Spleen (tissue), 11 donors: ENCODE measurements around the gene GAREM1. TPM values are rescaled to one million over a fixed set of nuclear protein-coding genes. Genes with fewer than 3 reads are reported as not detected.

Experiments used
- DNase-seq: peaks from one replicate; pipeline ENCODE4 v3.0.0-alpha.2; 2020
- H3K27ac ChIP-seq, 8 donors: fragments of 200-600 bp; sonication (generic) in 7 of 8; 1 replicate in 4 of 8; 2 replicates in 4 of 8; pipeline versions ENCODE4 v1.5.0 to v1.8.0; 2016 to 2021; ENCODE audit warnings: inconsistent platforms in 4 of 8, mild to moderate bottlenecking in 4 of 8, moderate library complexity in 1 of 8
- H3K27me3 ChIP-seq, 7 donors: fragments of 200-600 bp; sonication (generic) in 6 of 7; replicated peaks in 1 of 7; 1 replicate in 4 of 7; 2 replicates in 3 of 7; pipeline versions ENCODE4 v1.5.0 to v1.8.0; 2016 to 2021; ENCODE audit warnings: inconsistent platforms in 3 of 7, mild to moderate bottlenecking in 1 of 7
- H3K36me3 ChIP-seq, 6 donors: fragments of 200-600 bp; sonication (generic) in 5 of 6; 1 replicate in 4 of 6; 2 replicates in 2 of 6; pipeline versions ENCODE4 v1.5.0 to v1.8.0; 2016 to 2021; ENCODE audit warnings: inconsistent platforms in 2 of 6
- H3K4me1 ChIP-seq, 6 donors: fragments of 200-600 bp; sonication (generic) in 5 of 6; 1 replicate in 3 of 6; 2 replicates in 3 of 6; pipeline versions ENCODE4 v1.5.0 to v1.8.0; 2016 to 2021; ENCODE audit warnings: inconsistent platforms in 3 of 6
- H3K4me3 ChIP-seq, 8 donors: fragments of 200-600 bp; sonication (generic) in 7 of 8; 1 replicate in 4 of 8; 2 replicates in 4 of 8; pipeline versions ENCODE4 v1.5.0 to v1.8.0; 2016 to 2021; ENCODE audit warnings: inconsistent platforms in 4 of 8, mild to moderate bottlenecking in 4 of 8, moderate library complexity in 2 of 8
- H3K9me3 ChIP-seq, 8 donors: fragments of 200-600 bp; sonication (generic) in 7 of 8; 1 replicate in 4 of 8; 2 replicates in 4 of 8; pipeline versions ENCODE4 v1.5.0 to v1.8.0; 2016 to 2021; ENCODE audit warnings: inconsistent platforms in 4 of 8
- POLR2A ChIP-seq, 3 donors: fragments of 450-650 bp; IDR thresholded peaks; one replicate each; pipeline ENCODE4 v1.5.1; 2017; ENCODE audit warnings: antibody characterized with exemption in 3 of 3, mild to moderate bottlenecking in 1 of 3
- POLR2AphosphoS5 ChIP-seq, 3 donors: sonication (generic); formaldehyde crosslinking; IDR thresholded peaks; one replicate each; pipeline ENCODE4 v1.5.1; 2017; ENCODE audit warnings: antibody characterized with exemption in 3 of 3
- WGBS, 5 donors: extraction: QIAGEN DNeasy Blood & Tissue Kit in 3 of 5; methylation state at CpG; one replicate each; pipeline versions ENCODE4 v1.1.5 to v1.1.7; 2013 to 2018; 5-methylcytosine and 5-hydroxymethylcytosine counted together
- intact Hi-C: fragments of 100-400 bp; cut with DNase I; formaldehyde crosslinking; loops from one replicate; pipeline ENCODE4 v1.15.0; 2023; ENCODE audit warnings: low total_unique reads
- polyA plus RNA-seq, 3 donors: library from polyadenylated mRNA; stranded (reverse); fragments of 200-250 nt; gene quantifications; one replicate each; pipeline ENCODE4 v1.2.1, GENCODE V29; 2013
- total RNA-seq, 7 donors: library from RNA; depleted of rRNA in 3 of 7; stranded (reverse); fragments of >200 nt in 3 of 7; fragmentation: NEBNext Ultra II Directional in 4 of 7; extraction: Animal tissue kit (Norgen Biotek cat#: 25700) in 4 of 7; gene quantifications; one replicate each; pipeline versions ENCODE4 v1.1.0 to v1.2.1, GENCODE V29; 2016 to 2021
- TF ChIP-seq, protein P1 (sequence below), 11 experiments: fragments of 200-600 bp in 7 of 11; fragments of 450-650 bp in 4 of 11; sonication (generic) in 4 of 11; IDR thresholded peaks in 8 of 11; conservative IDR thresholded peaks in 3 of 11; 1 replicate in 7 of 11; 2 replicates in 4 of 11; pipeline versions ENCODE4 v1.4.0 to v1.8.0; 2016 to 2021; ENCODE audit warnings: antibody characterized with exemption in 11 of 11, inconsistent platforms in 4 of 11, mild to moderate bottlenecking in 1 of 11
- donor health status: healthy with polysubstance abuse.
- donor health status: DM: no; HTN: no; CAD: no; lungs with moderate emphysema.
- donor health status: DM: no; HTN: no; CAD: no.
- donor health status: Bipolar disorder and iron deficiency.
- donor health status: healthy.
- donor health status: DM: no; HTN: no; CAD: no.
- donor health status: DM: yes; HTN: yes; CAD: no.

The GAREM1 gene
- total and polyA plus RNA-seq, 10 donors = 0.20 to 8.2 (median 3.5) TPM

DNA sequence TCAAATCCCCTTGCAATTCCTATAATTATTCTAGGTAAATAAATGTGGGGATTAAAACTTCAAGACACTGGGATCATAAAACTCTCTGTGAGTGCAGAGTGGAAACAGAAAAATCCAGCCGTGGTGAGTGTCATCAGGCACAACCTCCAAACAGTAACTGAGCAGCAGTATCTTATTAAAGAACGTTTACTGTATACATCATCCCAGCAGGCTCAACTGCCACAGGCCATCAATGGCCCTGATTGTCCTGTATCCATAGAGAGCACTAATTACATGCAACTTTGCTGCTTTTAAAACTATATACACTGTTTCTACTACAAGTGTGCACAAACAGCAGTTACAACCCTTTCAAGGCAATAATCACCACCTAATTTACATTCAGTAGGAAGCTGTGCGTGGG, 23.9 kb downstream of the GAREM1 start:
- DNase-seq = no peak
- TF ChIP-seq POLR2A (IDR thresholded peaks at IDR 0.05) (no peak), POLR2AphosphoS5 (IDR thresholded peaks at IDR 0.05) (no peak)
- TF ChIP-seq, protein P1, sequence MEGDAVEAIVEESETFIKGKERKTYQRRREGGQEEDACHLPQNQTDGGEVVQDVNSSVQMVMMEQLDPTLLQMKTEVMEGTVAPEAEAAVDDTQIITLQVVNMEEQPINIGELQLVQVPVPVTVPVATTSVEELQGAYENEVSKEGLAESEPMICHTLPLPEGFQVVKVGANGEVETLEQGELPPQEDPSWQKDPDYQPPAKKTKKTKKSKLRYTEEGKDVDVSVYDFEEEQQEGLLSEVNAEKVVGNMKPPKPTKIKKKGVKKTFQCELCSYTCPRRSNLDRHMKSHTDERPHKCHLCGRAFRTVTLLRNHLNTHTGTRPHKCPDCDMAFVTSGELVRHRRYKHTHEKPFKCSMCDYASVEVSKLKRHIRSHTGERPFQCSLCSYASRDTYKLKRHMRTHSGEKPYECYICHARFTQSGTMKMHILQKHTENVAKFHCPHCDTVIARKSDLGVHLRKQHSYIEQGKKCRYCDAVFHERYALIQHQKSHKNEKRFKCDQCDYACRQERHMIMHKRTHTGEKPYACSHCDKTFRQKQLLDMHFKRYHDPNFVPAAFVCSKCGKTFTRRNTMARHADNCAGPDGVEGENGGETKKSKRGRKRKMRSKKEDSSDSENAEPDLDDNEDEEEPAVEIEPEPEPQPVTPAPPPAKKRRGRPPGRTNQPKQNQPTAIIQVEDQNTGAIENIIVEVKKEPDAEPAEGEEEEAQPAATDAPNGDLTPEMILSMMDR (IDR thresholded peaks at IDR 0.05 in 8 of 11, conservative IDR thresholded peaks at IDR 0.05 in 3 of 11) = no peak
- Histone ChIP-seq H3K9me3 (no peaks in the 10 kb centered on the region), H3K27me3 (no peaks in the 10 kb centered on the region), H3K27ac (no peak overlapping the region), H3K4me3 (no peak overlapping the region), H3K36me3 (no peaks in the 10 kb centered on the region), H3K4me1 (no peaks in the 10 kb centered on the region)
- intact Hi-C loops = no loop called here
- 65 to 86% (median 82%) methylated on average over 3 of the region's 3 CpGs for WGBS, 5 donors

DNA sequence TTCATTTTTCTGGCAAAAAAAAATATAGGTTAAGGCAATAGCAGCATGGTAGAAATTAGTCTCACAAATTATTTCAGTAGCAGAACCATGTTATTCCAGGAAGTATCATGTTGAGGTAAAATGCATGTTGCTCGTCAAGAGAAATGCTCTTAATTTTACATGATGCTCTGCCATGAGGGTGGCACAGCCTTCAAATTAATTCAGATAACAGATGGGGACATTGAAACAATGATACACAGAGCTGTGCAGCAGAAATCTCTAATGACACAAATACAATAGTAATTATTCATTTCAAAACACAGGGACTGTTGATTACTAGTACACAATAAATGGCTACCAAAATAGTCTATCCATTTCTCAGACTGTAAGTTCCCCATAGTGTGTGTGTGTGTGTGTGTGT, 24.8 kb downstream of the GAREM1 start:
- TF ChIP-seq POLR2AphosphoS5 (IDR thresholded peaks at IDR 0.05) (no peak), POLR2A (IDR thresholded peaks at IDR 0.05) (no peak)
- TF ChIP-seq, protein P1 (IDR thresholded peaks at IDR 0.05 in 8 of 11, conservative IDR thresholded peaks at IDR 0.05 in 3 of 11) = no peak
- intact Hi-C loops = no loop called here
- Histone ChIP-seq H3K27ac (no peak overlapping the region), H3K9me3 (no peaks in the 10 kb centered on the region), H3K27me3 (no peaks in the 10 kb centered on the region), H3K4me3 (no peak overlapping the region), H3K4me1 (no peaks in the 10 kb centered on the region), H3K36me3 (no peaks in the 10 kb centered on the region)
- 80 to 91% (median 85%) methylated on average over 1 of the region's 1 CpG for WGBS, 5 donors
- DNase-seq = no peak

DNA sequence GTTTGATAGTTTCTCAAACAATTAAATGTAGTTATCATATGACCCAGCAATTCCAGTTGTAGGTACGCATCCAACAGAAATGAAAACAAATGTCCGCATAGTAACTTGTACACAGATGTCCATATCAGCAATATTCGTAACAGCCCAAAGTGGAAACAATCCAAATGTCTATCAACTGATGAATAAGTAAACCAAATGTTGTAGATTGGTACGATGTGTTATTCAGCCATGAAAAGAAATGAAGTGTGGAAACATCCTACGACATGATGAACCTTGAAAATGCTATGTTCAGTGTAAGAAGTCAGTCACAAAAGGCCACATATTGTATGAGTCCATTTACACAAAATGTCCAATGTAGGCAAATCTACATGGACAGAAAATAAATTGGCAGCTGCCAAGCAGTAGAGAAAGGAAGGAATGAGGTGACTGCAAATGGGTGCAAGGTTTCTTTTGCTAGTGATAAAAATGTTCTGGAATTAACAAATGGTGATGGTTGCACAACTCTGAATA, 26.9 kb downstream of the GAREM1 start:
- Histone ChIP-seq H3K36me3 (no peaks in the 10 kb centered on the region), H3K9me3 (no peaks in the 10 kb centered on the region), H3K27ac (no peak overlapping the region), H3K4me1 (no peaks in the 10 kb centered on the region), H3K27me3 (no peaks in the 10 kb centered on the region), H3K4me3 (no peak overlapping the region)
- TF ChIP-seq, protein P1 (IDR thresholded peaks at IDR 0.05 in 8 of 11, conservative IDR thresholded peaks at IDR 0.05 in 3 of 11) = no peak
- TF ChIP-seq POLR2A (IDR thresholded peaks at IDR 0.05) = no peak
- DNase-seq = no peak
- WGBS, 5 donors = 86 to 94% (median 91%) methylated on average over 5 of the region's 5 CpGs
- intact Hi-C loops = no loop called here

DNA sequence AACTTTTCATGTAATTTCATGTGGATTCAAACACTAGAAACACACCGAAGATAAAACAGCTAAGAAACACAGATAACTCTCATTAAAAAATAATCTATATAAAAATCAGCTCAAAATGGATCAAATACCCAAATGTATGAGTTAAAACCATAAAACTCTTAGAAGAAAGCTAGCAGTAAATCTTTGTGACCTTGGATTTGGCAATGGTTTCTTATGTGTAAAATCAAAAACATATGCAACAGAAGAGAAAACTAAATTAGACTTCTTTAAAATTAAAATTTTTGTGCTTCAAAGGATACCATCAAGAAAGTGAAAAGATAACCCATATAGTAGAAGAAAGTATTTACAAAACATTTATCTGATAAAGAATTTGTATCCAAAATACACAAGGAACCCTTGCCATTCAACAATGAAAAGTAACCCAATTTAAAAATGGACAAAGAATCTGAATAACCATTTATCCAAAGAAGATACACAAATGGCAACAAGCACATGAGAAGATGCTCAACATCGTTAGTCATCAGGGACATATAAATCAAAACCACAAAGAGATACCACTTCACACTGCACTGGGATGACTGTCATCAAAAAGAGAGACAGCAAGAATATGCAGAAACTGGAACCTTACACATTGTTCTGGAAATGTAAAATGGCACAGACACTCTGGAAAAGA, 27.5 kb downstream of the GAREM1 start:
- intact Hi-C loops = no loop called here
- Histone ChIP-seq H3K4me1 (no peaks in the 10 kb centered on the region), H3K27ac (no peak overlapping the region), H3K4me3 (no peak overlapping the region), H3K36me3 (no peaks in the 10 kb centered on the region), H3K27me3 (no peaks in the 10 kb centered on the region), H3K9me3 (no peaks in the 10 kb centered on the region)
- no peak for DNase-seq
- TF ChIP-seq POLR2A (IDR thresholded peaks at IDR 0.05) (no peak), POLR2AphosphoS5 (IDR thresholded peaks at IDR 0.05) (no peak)
- TF ChIP-seq, protein P1 (IDR thresholded peaks at IDR 0.05 in 8 of 11, conservative IDR thresholded peaks at IDR 0.05 in 3 of 11) = no peak
- WGBS, 5 donors = 81 to 94% (median 86%) methylated on average over 2 of the region's 2 CpGs
